GM10266 (cell line): ENCODE measurements around the gene SIAH2.

Experiments used
- DNase-seq: peaks from one replicate; pipeline ENCODE4 v3.0.0; 2012; ENCODE audit errors: extremely low spot score
- CTCF ChIP-seq: IDR thresholded peaks from 2 replicates; pipeline ENCODE4 v1.5.1; 2012; ENCODE audit warnings: mild to moderate bottlenecking, low read depth; ENCODE audit not compliant: control insufficient read depth, insufficient read depth; ENCODE audit errors: missing control alignments

SIAH2 gene

DNA sequence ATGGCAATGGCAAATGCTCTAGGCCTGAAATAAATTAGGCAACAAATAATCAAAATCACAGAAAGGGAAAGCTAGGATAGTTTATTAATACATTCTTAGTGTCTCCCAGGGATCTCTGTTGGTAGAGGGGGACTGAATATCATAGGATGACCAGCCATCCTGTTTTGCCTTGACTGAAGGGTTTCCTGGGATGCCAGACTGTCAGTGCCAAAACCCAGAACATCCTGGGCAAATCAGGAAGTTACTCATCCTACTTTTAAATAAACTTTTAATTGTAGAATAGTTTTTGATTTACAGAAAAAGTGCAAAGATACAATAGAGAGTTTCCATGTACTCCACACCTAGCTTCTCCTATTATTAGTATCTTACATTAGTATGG lies 21.8 kb upstream of the SIAH2 start:
- TF ChIP-seq CTCF = no peak
- DNase-seq = no peak

GRCh38 chr3:150783920-150784746 lies 21.2 kb upstream of the SIAH2 start:
- DNase-seq = no peak
- TF ChIP-seq CTCF = no peak

DNA sequence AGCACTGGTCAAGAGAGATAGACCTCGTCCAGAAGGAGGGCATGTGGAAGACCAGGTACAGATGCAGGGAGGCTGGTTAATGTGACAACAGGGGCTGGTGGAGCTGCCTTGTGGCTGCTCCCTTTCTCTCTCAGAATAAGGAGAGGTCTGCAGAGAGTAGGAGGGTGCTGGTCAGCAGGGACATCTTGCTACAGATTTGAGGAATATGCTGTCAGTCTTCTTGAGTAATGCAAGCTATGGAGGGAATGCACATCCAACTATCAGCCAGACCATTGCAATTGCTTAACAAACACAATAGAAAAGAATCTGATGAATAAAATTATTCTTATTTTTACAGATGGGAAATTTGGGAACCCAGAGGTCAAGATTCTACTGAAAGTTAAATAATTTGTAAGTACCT lies 20.3 kb upstream of the SIAH2 start:
- no peak for TF ChIP-seq CTCF
- no peak for DNase-seq

DNA sequence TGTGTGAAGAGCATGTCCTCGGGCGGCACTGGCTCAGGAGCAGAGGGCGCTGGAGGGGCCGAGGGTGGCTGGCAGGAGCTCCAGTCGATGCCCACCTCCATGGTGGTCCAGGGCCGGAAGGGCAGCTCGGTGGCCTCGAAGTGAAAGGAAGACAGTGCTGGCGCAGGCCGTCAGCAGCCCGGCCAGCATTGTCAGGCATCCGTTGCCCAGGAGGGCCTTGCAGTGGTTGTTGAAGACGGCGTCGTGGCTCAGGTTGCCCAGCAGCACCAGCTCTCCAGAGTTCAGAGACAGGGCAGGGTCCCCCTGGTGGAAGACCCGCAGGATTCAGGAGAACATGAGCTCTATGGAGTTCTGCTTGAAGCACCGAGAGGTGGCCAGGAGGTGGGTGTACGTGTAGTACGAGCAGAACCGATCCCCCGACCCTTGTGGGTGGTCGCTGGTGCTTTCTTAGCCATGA lies 16.5 kb upstream of the SIAH2 start:
- TF ChIP-seq CTCF = no peak
- DNase-seq = no peak

DNA sequence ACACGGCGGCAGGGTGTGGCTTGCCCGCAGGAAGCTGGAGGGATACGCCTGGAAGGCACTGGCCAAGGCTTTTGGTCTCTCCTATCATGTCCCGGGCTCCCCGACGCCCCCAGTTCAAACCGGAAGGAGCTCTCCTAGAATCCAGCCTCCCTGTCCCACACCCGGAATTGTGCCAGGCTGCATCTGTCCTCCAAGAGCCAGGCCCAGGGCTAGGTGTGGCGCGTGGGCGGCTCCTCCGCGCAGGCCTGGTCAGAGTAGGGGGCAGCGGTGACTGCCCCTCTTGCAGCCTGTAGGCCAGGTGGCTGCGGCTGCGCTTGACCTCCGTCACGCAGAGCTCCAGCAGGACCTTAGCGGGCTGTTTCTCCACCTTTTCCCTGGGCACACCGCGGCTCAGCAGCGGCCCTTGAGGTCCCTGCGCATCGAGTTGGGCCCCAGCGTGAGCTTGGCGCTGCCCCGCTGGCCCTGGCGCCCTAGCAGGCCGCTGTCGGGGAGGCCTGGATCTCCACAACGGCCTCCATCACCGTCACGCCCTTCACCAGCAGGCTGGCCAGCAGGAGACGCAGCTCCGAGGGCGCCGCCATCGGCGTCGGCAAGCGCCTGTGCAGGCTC lies 15.9 kb upstream of the SIAH2 start:
- TF ChIP-seq CTCF = no peak
- DNase-seq = no peak

- no peak for TF ChIP-seq CTCF
These were observed 12.1 kb upstream of the SIAH2 start for GRCh38 chr3:150775001-150775599.

More at GRCh38 chr3:150775001-150775599, 12.1 kb upstream of the SIAH2 start:
- DNase-seq = no peak
